HG02623 (cell line): ENCODE measurements around the gene SAMD11.

Experiments used
- ATAC-seq: cut with Tn5 transposase; IDR thresholded peaks from one replicate; pipeline ENCODE4 v1.9.1; 2021; ENCODE audit warnings: moderate library complexity; ENCODE audit not compliant: unreplicated experiment

SAMD11 gene

DNA sequence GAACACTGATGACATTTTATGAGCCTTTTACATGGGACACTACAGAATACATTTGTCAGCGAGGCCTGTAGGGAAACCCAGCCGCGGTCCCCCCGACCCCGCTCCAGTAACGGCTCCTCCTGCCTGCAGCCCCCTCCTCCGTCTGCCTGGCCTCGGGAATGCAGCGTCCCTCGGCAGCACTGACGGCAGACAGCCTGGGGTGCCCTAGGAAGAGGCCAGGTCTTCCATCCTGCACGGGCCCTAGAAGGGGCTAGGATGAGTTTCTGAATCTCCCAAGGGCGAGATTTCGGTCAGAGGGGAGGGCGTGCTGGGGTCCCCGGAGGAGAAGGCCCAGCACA lies 8.4 kb downstream of the SAMD11 start:
- no peak for ATAC-seq

DNA sequence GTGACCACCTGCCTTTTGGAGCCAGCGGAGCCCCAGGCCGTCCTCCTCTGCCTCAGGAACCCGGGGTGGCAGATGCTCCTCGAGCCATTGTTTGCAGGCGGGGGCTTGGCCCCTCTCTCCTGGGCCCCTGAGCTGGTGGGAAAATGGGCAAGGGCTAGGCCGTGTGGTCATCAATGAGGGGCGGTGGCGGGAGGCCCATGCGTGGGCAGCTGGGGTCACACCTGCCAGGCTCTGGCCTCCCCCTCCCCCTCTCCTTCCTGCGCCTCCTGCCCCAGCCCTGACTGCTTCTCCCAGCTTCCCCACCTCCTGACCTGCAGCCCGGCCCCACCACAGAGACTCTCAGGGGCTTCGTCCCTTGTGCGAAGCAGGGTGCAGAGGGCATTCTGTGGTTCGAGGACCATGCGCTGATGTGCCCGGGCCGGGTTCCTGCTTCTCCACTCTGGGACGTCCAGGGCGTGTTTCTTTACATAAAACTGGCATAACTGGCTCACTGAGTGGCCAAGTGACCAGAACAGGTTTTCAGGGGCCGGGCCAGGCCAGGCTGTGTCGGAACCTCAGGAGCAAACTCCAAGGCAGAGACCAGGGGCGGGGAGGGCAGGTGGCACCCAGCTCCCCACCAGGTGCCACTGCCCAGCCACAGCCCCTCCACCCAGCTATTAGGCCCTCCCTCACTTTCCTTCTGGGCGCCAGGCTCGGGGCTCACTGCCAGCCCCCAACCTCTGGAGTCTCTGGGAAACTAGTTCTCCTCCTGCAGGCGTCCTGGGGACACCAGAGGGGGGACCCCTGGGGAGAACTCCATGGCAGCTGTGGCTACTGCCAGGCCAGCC lies 9.3 kb downstream of the SAMD11 start:
- no peak for ATAC-seq

DNA sequence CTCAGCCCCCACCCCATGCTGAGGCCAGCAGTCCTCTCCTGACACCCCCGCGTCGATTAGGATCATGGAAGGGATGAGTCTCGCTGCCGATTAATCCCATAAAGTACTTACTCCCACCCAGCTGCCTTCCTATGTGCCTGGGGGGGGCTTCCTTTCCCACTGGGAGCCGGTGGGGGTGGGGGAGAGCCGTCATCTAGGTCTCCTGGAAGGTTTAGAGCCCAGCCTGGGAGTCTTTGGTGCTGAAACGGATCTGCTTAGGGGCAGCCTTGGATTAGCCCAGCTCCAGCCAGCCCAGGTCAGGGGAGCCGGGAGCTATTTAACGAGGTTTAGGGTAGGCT lies 9.8 kb downstream of the SAMD11 start:
- ATAC-seq, result no peak

DNA sequence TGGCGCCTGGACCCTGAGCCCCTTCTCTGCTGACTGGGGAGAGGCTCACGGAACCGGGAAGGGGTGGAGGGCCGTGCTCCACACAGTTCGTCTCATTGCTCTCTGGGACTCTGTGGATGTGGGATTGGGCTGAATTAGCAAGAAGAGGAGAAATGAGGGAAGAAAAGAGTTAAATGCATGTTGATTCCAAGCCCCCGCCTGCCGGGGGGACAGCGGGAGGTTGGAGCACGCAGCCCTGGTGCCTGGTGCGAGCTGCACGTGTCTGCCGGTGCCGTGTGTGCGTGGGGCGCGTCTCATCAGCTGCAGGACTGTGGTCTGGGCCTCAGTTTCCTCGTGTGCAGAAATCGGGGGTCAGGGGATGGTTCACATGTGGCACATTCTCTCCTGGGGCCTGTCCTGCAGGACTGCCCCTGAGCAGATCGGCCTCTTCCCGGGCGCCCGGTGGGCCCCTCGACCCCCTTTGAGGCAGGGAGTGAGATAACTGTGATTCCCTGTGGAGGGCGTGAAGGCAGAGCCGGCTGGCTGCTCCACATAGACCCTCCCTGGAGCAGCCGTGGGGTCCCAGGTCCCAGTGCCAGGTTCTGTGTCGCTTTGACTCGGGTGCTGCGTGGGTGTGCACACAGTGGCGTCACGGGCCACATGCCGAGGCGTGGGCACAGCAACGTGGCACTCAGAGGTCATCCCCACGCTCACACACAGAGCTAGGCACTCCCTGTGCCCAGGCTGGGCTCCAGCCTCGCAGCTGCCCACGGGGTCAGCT lies 11.4 kb downstream of the SAMD11 start:
- no peak for ATAC-seq

GRCh38 chr1:935751-936231 lies 12.1 kb downstream of the SAMD11 start:
- ATAC-seq, result no peak

DNA sequence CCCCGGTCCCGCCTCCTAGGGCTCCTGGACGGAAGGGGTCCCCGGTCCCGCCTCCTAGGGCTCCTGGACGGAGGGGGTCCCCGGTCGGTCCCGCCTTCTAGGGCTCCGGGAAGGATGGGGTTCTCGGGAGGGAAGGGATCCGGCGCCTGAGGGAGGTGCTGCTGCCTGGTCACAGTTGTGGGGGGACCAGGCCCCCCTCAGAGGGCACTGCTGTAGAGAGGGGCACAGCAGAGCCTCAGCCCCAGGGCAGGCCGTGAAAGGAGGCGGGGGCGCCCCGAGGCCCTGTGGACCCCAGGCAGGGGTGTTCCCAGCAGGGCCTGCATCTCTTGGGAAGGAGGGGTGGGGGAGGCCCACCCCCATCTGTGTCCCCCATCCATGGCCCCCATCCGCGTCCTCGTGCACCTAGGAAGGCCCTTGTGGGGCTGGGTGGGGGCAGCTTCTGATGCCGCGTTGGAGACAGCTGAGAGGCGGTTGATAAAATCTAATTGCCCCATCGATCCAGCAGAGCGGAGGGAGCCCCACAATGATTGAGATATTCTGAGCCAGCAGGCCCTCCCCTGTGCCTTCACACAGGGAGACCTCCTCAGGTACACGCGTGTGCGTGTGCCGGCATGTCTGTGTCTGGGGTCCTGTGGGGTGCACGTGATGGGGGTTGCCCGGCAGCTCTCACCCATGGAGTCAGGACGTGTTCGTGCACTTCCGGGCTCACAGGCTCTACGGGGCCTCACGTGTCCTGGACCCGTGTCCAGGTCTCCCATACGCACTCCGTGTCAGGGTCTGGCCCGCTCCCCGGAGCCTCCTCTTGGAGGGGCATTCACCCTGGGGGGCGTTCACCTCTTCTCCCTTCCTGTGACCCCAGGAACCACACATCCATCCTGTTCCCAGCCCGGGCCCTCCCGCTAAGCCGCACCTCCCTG lies 12.9 kb downstream of the SAMD11 start:
- ATAC-seq, result no peak

DNA sequence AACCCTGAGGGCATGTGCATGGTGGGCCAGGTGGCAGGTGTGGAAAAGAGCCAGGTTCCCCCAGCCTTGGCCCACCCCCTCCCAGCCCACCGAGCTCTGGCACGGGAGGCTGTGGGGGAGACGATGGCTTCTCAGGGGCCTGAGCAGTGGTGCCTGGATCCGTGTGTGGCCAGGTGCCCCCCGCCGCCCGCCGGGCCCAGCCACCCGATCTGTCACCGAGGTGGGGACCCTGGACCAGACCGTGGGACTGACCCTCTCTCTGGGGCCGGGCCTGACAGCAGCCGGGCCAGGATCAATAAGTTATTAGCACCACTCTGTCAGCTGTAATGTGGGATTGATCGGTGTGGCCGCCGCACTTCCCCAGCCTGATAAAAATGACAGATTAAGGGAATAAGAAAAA lies 13.8 kb downstream of the SAMD11 start:
- ATAC-seq, result no peak

- no peak for ATAC-seq
Observed at GRCh38 chr1:938088-938683, 14.5 kb downstream of the SAMD11 start.

DNA sequence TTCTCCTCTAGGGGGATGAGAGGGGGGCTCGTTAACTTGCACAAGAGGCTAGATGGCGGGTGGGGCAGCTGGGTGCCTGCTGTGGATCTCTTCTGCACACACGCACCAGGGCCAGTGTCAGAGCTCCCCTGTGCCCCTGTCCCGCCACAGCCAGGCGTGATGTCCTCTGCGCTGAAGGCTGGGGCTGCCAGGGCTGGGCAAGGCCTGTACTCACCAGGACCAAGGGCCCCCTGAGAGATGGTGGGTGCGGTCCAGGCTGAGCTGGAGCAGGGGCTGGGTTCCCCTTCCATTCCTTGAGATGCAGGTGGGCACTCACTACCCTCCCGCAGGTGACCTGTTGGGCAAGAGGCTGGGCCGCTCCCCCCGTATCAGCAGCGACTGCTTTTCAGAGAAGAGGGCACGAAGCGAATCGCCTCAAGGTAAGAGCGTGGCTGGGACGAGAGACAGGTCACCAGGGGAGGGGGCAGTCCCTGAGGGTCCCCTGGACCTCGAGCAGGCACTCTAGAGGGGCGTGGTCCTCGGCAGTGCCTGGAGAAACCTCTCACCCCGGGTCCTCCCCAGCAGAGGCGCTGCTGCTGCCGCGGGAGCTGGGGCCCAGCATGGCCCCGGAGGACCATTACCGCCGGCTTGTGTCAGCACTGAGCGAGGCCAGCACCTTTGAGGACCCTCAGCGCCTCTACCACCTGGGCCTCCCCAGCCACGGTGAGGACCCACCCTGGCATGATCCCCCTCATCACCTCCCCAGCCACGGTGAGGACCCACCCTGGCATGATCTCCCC lies 15.2 kb downstream of the SAMD11 start:
- ATAC-seq, result no peak

DNA sequence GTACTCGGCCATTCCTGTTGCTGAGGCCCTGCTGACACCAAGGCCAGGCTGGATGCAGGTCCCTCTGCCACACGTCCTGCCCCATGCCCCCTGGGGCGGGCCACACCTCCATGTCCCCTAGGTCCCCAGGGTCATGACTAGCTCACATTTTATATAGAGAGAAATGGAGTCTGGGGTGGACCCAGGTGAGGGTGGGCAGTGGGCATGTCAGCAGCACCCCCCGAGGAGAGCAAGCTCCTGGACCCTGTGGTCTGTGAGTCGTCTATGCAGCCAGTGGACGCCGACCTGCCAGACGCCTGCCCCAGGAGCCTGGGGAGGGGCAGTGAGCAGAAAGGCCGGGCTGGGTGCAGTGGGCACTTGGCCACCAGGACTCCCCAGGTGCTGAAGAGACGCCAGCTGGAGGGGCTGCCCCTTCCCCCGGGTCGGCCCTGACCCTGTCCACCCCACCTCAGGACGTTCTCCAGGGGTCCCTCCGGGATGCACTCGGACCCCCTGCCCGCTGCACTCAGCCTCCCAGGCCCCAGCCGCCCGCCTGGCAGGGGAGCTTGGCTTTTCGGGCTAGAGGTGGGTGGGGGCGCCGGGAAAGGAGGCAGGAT lies 15.9 kb downstream of the SAMD11 start:
- no peak for ATAC-seq

DNA sequence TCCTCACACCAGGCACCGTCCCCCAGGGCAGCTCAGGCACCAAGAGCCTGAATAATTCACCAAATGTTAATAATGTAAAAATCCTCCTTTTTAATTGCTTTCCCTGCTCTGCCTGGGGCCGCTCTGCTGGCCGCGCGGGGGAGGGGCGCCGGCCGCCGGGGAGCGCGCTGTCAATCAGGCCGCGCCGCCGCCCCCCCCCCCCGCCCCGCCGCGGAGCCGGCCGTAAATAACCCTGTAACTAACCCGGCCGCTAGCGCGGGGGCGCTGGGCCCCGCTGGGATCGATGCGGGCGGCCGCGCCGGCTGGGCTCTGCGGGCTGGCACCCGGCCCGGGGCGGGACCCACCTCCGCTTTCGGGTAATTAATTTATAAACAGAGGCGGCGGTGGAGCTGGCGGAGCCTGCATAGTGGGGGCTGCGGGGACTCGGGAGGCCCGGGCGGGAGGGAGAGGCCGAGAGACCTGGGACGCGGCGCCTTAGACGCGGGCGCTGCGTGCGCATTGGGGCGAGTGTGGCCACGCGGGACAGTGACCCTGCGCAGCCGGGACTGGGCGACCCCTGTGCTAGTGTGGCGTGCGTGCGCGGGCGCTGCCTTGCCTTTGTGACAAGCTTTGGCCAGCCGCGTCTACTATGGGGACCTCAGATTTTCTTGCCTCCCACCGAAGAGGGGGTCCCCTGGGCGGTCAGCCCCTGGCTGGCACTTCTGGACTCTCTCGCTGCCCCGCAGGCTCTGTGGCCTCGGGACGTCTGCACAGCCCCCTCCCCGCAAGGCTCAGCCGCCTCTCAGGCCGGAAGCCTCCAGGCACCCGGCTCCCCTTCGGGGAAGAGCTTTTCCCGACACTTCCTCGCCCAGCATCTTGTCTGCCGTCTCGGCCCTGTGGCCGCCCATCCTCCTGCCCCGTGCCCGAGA lies 16.6 kb downstream of the SAMD11 start:
- no peak for ATAC-seq

DNA sequence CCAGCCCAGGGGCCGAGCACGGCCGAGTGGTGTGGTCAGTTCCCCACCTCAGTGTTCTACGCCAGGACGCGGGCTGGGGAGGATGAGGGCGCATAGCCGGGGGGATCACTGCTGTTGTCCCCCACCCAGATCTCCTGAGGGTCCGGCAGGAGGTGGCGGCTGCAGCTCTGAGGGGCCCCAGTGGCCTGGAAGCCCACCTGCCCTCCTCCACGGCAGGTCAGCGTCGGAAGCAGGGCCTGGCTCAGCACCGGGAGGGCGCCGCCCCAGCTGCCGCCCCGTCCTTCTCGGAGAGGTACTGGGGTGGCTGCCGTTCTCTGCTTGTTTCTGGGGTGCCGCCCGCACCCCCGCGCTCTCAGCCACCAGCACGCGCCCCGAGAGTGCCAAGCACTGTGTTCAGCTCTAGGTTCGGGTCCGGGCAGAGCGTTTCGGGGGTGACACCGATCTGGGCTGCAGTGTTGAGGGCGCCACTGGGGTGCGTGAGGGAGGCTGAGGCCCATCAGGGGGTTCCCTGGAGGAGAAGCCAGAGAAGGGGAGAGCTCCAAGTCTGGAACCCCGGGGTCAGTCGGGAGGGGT lies 17.4 kb downstream of the SAMD11 start:
- ATAC-seq, result no peak

DNA sequence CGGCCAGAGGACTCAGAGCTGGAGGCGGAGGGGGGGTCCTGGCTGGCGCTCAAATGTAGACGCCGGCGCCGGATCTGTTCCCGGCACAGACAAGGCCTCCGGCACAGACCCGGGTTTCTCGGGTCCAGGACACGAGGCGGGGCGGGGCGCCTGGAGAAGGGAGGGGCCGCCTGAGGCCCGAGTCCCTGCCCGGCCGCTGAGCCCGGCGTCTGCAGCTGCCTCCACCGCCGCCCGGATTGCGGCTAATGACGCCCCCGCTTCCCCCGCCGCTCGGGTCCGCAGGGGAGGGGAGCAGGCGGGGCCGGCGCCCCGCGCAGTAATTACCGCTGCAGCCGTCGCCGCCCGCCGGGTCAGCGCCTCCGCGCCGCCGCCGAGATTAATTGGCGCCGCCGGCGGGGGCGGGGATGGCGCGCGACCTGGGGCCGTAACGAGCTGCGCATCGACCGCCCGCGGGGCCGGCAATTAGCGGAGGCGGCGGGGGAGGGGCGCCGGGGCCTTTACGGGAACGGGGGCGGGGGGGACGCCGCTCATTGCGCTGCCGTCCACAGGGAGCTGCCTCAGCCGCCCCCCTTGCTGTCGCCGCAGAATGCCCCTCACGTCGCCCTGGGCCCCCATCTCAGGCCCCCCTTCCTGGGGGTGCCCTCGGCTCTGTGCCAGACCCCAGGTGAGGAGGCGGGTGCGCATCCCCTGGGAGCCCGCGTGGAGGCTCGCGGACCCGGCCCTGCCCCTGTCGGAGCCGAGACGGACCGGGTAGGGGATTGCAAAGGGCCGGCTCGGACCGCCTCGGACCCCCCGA lies 18.1 kb downstream of the SAMD11 start:
- ATAC-seq, result no peak

GRCh38 chr1:942411-942821 lies 18.7 kb downstream of the SAMD11 start:
- ATAC-seq, result no peak

DNA sequence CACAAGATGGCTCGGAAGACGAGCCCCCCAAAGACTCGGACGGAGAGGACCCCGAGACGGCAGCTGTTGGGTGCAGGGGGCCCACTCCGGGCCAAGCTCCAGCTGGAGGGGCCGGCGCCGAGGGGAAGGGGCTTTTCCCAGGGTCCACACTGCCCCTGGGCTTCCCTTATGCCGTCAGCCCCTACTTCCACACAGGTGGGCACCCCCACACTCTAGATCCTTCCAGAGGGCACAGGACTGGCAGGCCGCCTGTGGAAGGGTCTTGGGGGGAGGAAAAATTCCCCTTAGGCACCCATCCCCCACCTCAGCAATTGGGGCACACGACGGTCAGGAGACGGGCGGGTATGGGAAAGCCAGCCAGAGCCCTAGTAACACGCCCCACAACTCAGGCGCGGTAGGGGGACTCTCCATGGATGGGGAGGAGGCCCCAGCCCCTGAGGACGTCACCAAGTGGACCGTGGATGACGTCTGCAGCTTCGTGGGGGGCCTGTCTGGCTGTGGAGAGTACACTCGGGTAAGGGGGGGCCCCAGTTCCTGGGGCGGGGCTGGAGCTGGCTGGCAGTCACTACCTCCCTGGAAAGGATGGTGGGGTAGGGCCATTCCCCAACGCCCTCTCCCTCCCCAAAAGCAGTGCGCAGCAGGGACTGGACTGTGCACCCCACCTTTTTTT lies 19.3 kb downstream of the SAMD11 start:
- ATAC-seq, result no peak

GRCh38 chr1:943545-944340 lies 20.0 kb downstream of the SAMD11 start:
- no peak for ATAC-seq
